Activated B cell treated with CpG ODN at 0.5 μM for 24 hours (primary cell): ENCODE results near the gene CHCHD3. TPM values are rescaled to one million over a fixed set of nuclear protein-coding genes. Genes with fewer than 3 reads are reported as not detected.

Experiments used
- ATAC-seq: fragments of 200-7000 bp; cut with Tn5 transposase; one replicate; pipeline ENCODE4 v1.10.0; 2021; ENCODE audit warnings: low read depth, mild to moderate bottlenecking, moderate library complexity
- CTCF ChIA-PET: fragments of 350-600 bp; sonication (Branson Sonifier 250); formaldehyde crosslinking; loops from one replicate; lab custom pipeline; 2021; ENCODE audit warnings: antibody characterized with exemption; lab: Charles Lee
- POLR2A ChIA-PET: fragments of 350-600 bp; sonication (Branson Sonifier 250); formaldehyde crosslinking; loops from one replicate; lab custom pipeline; 2021; ENCODE audit warnings: antibody characterized with exemption; lab: Charles Lee
- DNase-seq: peaks from one replicate; pipeline ENCODE4 v3.0.0; 2022
- H3K27ac Mint-ChIP-seq: one replicate; pipeline ENCODE4 v1.8.0; 2020; ENCODE audit warnings: mixed read lengths
- H3K27me3 Mint-ChIP-seq: one replicate; pipeline ENCODE4 v1.8.0; 2021; ENCODE audit warnings: mixed read lengths
- H3K36me3 Mint-ChIP-seq: one replicate; pipeline ENCODE4 v1.8.0; 2021; ENCODE audit warnings: low read depth, mixed read lengths
- H3K4me1 Mint-ChIP-seq: one replicate; pipeline ENCODE4 v1.8.0; 2021; ENCODE audit warnings: mixed read lengths
- H3K4me3 Mint-ChIP-seq: one replicate; pipeline ENCODE4 v1.8.0; 2020; ENCODE audit warnings: mild to moderate bottlenecking, mixed read lengths
- H3K9me3 Mint-ChIP-seq: one replicate; pipeline ENCODE4 v1.8.0; 2020; ENCODE audit warnings: mixed read lengths
- CTCF ChIP-seq: fragments of 200-600 bp; IDR thresholded peaks from one replicate; pipeline ENCODE4 v1.8.0; 2022; ENCODE audit warnings: antibody characterized with exemption, mild to moderate bottlenecking
- intact Hi-C: fragments of 100-400 bp; cut with micrococcal nuclease; formaldehyde crosslinking; loops from one replicate; pipeline ENCODE4 v1.15.1; 2024
- total RNA-seq: library from RNA; stranded (reverse); gene quantifications from 2 replicates; pipeline ENCODE4 v1.2.3, GENCODE V29; 2022

The CHCHD3 gene
- total RNA-seq, 1 donor from 2014 or later, result 53.6 TPM

- intact Hi-C loops, result no loop called here
- Mint-ChIP-seq H3K9me3 (no peaks in the 10 kb centered on the region), H3K27me3 (no peaks in the 10 kb centered on the region), H3K4me1 (peaks cover 25% of the 10 kb centered on the region), H3K4me3 (no peak overlapping the region), H3K27ac (no peak overlapping the region), H3K36me3 (peaks cover 28% of the 10 kb centered on the region)
- no peak for TF ChIP-seq CTCF
- ChIA-PET CTCF (no interaction called here), POLR2A (interaction anchor here (0.6 kb wide), 1 partner anchor 46 kb away, joined by 4 read pairs; no protein-coding TSS in a partner anchor)
- ATAC-seq (no peak), DNase-seq (no peak)
Measured at GRCh38 chr7:133050200-133050995, 31.5 kb downstream of the CHCHD3 start.

- H3K27me3 Mint-ChIP-seq, result no peaks in the 10 kb centered on the region
- TF ChIP-seq CTCF, result no peak
- no peak overlapping the region for H3K4me3 Mint-ChIP-seq
- intact Hi-C loops, result no loop called here
- ATAC-seq, result no peak
- H3K9me3 Mint-ChIP-seq, result no peaks in the 10 kb centered on the region
- ChIA-PET POLR2A (no interaction called here), CTCF (no interaction called here)
- peaks cover 28% of the 10 kb centered on the region for H3K36me3 Mint-ChIP-seq
- DNase-seq, result no peak
- peaks cover 22% of the 10 kb centered on the region for H3K4me1 Mint-ChIP-seq
- H3K27ac Mint-ChIP-seq, result no peak overlapping the region
Measured at GRCh38 chr7:133048589-133048988, 33.3 kb downstream of the CHCHD3 start.

- no peak for TF ChIP-seq CTCF
- no peaks in the 10 kb centered on the region for H3K9me3 Mint-ChIP-seq
- DNase-seq, result no peak
- CTCF ChIA-PET, result no interaction called here
- no peaks in the 10 kb centered on the region for H3K27me3 Mint-ChIP-seq
- POLR2A ChIA-PET, result no interaction called here
- H3K4me1 Mint-ChIP-seq, result peaks cover 15% of the 10 kb centered on the region
- H3K36me3 Mint-ChIP-seq, result peaks cover 27% of the 10 kb centered on the region
- intact Hi-C loops, result no loop called here
- no peak overlapping the region for H3K27ac Mint-ChIP-seq
- no peak for ATAC-seq
- no peak overlapping the region for H3K4me3 Mint-ChIP-seq
Measured at GRCh38 chr7:133047321-133047720, 34.6 kb downstream of the CHCHD3 start.

GRCh38 chr7:133044722-133045473 lies 37.0 kb downstream of the CHCHD3 start:
- intact Hi-C loops, result no loop called here
- CTCF ChIA-PET, result no interaction called here
- POLR2A ChIA-PET, result no interaction called here
- Mint-ChIP-seq H3K4me3 (no peak overlapping the region), H3K27me3 (no peaks in the 10 kb centered on the region), H3K9me3 (no peaks in the 10 kb centered on the region), H3K4me1 (no peaks in the 10 kb centered on the region), H3K36me3 (peaks cover 29% of the 10 kb centered on the region), H3K27ac (no peak overlapping the region)
- no peak for TF ChIP-seq CTCF
- ATAC-seq, result no peak
- DNase-seq, result no peak

GRCh38 chr7:133040674-133041073 lies 41.2 kb downstream of the CHCHD3 start:
- POLR2A ChIA-PET, result no interaction called here
- H3K27me3 Mint-ChIP-seq, result no peaks in the 10 kb centered on the region
- peaks cover under 1% of the 10 kb centered on the region for H3K9me3 Mint-ChIP-seq
- H3K36me3 Mint-ChIP-seq, result peaks cover 9% of the 10 kb centered on the region
- H3K4me3 Mint-ChIP-seq, result no peak overlapping the region
- CTCF ChIA-PET, result no interaction called here
- H3K27ac Mint-ChIP-seq, result no peak overlapping the region
- intact Hi-C loops, result no loop called here
- no peak for ATAC-seq
- no peak for DNase-seq
- H3K4me1 Mint-ChIP-seq, result peaks cover 2% of the 10 kb centered on the region
- TF ChIP-seq CTCF, result no peak
